ENCODE data around the gene HOXA3. TPM values are rescaled to one million over a fixed set of nuclear protein-coding genes. Genes with fewer than 3 reads are reported as not detected.

Gene HOXA3
- total RNA-seq, 1 donor from 2014 or later: not detected

DNA sequence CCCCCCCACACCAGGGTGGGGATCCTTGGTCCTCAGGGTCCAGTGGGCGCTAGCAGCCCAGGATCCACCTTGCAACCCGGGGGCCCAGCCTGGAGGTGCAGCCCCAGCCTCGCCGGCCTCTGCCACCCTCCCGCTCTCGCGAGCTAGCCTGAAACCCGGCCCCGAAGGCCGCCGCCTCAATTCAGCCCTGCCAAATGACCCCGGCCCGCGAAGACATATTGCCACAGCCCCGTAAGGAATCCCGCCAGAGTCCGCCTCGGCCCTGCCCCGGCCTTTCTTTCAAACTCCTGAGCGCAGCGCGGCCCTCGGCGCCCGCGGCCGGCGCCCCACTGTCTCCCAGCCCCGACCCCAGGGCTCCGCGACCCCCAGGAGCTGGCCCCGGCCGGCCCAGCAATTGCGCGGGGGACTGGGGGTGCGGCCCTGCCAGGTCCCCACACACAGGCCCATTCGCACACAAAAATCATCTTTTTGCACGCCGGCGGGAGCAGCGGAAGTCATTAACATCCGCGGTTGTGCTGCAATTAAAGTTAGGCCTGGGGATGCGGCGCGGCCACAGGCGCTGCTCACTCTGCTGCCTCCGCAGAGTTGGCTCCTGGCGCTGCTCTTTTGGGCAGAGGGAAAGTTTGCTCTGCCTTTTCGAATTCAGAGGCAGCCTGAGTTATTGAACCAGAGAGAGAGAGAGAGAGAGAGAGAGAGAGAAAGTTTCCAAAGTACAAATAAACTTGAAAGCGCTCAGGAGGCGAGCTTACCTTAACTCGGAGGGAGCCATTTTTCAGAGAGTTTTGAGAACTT is 12.9 kb downstream of the HOXA3 start:
- TF ChIP-seq EZH2 (IDR thresholded peaks at IDR 0.05) (peak; percentile 100), EZH2phosphoT487 (IDR thresholded peaks at IDR 0.05) (peak; percentile 99)
- TF ChIP-seq, protein P1, sequence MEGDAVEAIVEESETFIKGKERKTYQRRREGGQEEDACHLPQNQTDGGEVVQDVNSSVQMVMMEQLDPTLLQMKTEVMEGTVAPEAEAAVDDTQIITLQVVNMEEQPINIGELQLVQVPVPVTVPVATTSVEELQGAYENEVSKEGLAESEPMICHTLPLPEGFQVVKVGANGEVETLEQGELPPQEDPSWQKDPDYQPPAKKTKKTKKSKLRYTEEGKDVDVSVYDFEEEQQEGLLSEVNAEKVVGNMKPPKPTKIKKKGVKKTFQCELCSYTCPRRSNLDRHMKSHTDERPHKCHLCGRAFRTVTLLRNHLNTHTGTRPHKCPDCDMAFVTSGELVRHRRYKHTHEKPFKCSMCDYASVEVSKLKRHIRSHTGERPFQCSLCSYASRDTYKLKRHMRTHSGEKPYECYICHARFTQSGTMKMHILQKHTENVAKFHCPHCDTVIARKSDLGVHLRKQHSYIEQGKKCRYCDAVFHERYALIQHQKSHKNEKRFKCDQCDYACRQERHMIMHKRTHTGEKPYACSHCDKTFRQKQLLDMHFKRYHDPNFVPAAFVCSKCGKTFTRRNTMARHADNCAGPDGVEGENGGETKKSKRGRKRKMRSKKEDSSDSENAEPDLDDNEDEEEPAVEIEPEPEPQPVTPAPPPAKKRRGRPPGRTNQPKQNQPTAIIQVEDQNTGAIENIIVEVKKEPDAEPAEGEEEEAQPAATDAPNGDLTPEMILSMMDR (IDR thresholded peaks at IDR 0.05): no peak
- Mint-ChIP-seq H3K36me3 (no peaks in the 10 kb centered on the region), H3K27me3 (ENCODE audit: insufficient read depth, low read depth) (peaks cover 92% of the 10 kb centered on the region), H3K4me3 (peak overlapping the region; percentile 67), H3K4me1 (peaks cover 8% of the 10 kb centered on the region), H3K27ac (no peak overlapping the region), H3K9me3 (peaks cover 8% of the 10 kb centered on the region)
- Histone ChIP-seq H3K4me3 (no peak overlapping the region), H3K9ac (no peak overlapping the region), H3K4me2 (peak overlapping the region; percentile 51), H3K27me3 (peaks cover 100% of the 10 kb centered on the region), H2AFZ (replicated peaks) (no peak overlapping the region), H3K79me2 (ENCODE audit: low read depth) (no peaks in the 10 kb centered on the region), H3K36me3 (no peaks in the 10 kb centered on the region), H4K20me1 (ENCODE audit: low read depth) (peaks cover 95% of the 10 kb centered on the region), H3K27ac (no peak overlapping the region), H3K4me1 (peaks cover 10% of the 10 kb centered on the region), H3F3A (ENCODE audit: low read depth) (no peaks in the 10 kb centered on the region), H3K9me3 (ENCODE audit: low read depth) (no peaks in the 10 kb centered on the region)
- DNase-seq (ENCODE audit: low spot score): peak; percentile 70

DNA sequence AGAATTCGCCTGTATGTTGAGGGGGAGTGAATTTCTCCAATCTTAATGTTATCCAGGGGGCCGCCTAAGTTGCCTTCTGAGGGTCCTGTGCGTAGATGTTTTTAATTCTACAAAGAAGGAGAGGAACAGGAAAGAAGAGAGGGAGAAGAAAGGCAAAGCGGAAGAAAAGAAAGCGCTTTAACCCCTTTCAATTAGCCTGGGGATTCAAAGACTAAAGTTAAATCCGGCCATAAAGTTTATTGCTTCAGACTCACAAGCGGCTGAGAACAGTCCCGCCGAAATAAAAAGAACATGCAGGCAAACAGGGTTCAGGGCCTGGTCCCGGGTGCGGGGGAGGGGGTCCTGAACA is 13.4 kb downstream of the HOXA3 start:
- Histone ChIP-seq H3K4me1 (peaks cover 10% of the 10 kb centered on the region), H3K36me3 (no peaks in the 10 kb centered on the region), H3F3A (ENCODE audit: low read depth) (no peaks in the 10 kb centered on the region), H3K9me3 (ENCODE audit: low read depth) (no peaks in the 10 kb centered on the region), H3K4me2 (peak overlapping the region; percentile 51), H3K27ac (no peak overlapping the region), H3K4me3 (no peak overlapping the region), H3K27me3 (peaks cover 100% of the 10 kb centered on the region), H2AFZ (replicated peaks) (no peak overlapping the region), H3K9ac (no peak overlapping the region), H4K20me1 (ENCODE audit: low read depth) (peaks cover 95% of the 10 kb centered on the region), H3K79me2 (ENCODE audit: low read depth) (no peaks in the 10 kb centered on the region)
- no peak for DNase-seq (ENCODE audit: low spot score)
- Mint-ChIP-seq H3K36me3 (peaks cover 1% of the 10 kb centered on the region), H3K4me3 (no peak overlapping the region), H3K27ac (no peak overlapping the region), H3K9me3 (peaks cover 11% of the 10 kb centered on the region), H3K27me3 (ENCODE audit: insufficient read depth, low read depth) (peaks cover 92% of the 10 kb centered on the region), H3K4me1 (peaks cover 8% of the 10 kb centered on the region)
- TF ChIP-seq, protein P1 (IDR thresholded peaks at IDR 0.05): no peak
- TF ChIP-seq EZH2phosphoT487 (IDR thresholded peaks at IDR 0.05): no peak
- no peak for TF ChIP-seq EZH2 (IDR thresholded peaks at IDR 0.05)

DNA sequence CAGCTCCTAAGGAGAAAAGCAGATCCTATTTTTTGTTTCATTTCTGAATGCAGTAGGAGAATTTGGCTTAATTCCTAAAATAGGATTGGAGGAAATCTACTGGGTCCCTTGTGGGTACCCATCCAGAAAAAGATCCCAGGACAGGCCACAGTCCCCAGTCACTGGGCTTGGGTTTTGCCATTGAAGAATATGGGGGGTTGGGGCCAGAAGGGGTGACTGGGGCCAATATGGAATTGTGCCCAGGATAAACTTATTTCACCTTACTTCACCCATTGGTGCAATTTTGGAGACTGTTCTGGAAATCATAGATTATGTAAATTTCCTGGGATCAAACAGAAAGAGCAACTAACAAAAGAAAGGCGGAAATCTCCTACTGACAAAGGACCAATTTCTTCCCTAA is 13.9 kb downstream of the HOXA3 start:
- Histone ChIP-seq H3F3A (ENCODE audit: low read depth) (no peaks in the 10 kb centered on the region), H2AFZ (replicated peaks) (no peak overlapping the region), H3K36me3 (no peaks in the 10 kb centered on the region), H3K4me2 (no peak overlapping the region), H3K9me3 (ENCODE audit: low read depth) (no peaks in the 10 kb centered on the region), H4K20me1 (ENCODE audit: low read depth) (peaks cover 96% of the 10 kb centered on the region), H3K27ac (no peak overlapping the region), H3K27me3 (peaks cover 100% of the 10 kb centered on the region), H3K9ac (no peak overlapping the region), H3K4me3 (no peak overlapping the region), H3K79me2 (ENCODE audit: low read depth) (no peaks in the 10 kb centered on the region), H3K4me1 (peaks cover 9% of the 10 kb centered on the region)
- TF ChIP-seq, protein P1 (IDR thresholded peaks at IDR 0.05): no peak
- TF ChIP-seq EZH2 (IDR thresholded peaks at IDR 0.05) (no peak), EZH2phosphoT487 (IDR thresholded peaks at IDR 0.05) (no peak)
- Mint-ChIP-seq H3K4me1 (peaks cover 6% of the 10 kb centered on the region), H3K27me3 (ENCODE audit: insufficient read depth, low read depth) (peaks cover 93% of the 10 kb centered on the region), H3K4me3 (no peak overlapping the region), H3K9me3 (peaks cover 14% of the 10 kb centered on the region), H3K27ac (no peak overlapping the region), H3K36me3 (peaks cover 2% of the 10 kb centered on the region)
- DNase-seq (ENCODE audit: low spot score): no peak

Data from neural progenitor cell (in vitro differentiated cells).